BE2C (cell line): Measurements from ENCODE around the gene GALNT6.

Source experiments
- DNase-seq: peaks from one replicate; pipeline ENCODE4 v3.0.0-alpha.2; 2020
- H3K27me3 ChIP-seq: fragments of 250-450 bp; sonication (Bioruptor Pico); 2 replicates; pipeline ENCODE4 v1.5.1; 2020; ENCODE audit warnings: mild to moderate bottlenecking
- H3K36me3 ChIP-seq: fragments of 250-450 bp; sonication (Bioruptor Pico); 2 replicates; pipeline ENCODE4 v1.5.1; 2020; ENCODE audit warnings: mild to moderate bottlenecking
- H3K4me1 ChIP-seq: fragments of 250-450 bp; sonication (Bioruptor Pico); 2 replicates; pipeline ENCODE4 v1.5.1; 2020
- H3K4me3 ChIP-seq: 2 replicates; pipeline ENCODE4 v1.5.1; 2011; ENCODE audit warnings: low read depth, low read length
- H3K9me3 ChIP-seq: fragments of 250-450 bp; sonication (Bioruptor Pico); 2 replicates; pipeline ENCODE4 v1.5.1; 2020
- TF ChIP-seq, protein P1 (sequence below): IDR thresholded peaks from 2 replicates; pipeline ENCODE4 v1.5.1; 2012; ENCODE audit warnings: mild to moderate bottlenecking, low read depth, low read length

GALNT6 gene

DNA sequence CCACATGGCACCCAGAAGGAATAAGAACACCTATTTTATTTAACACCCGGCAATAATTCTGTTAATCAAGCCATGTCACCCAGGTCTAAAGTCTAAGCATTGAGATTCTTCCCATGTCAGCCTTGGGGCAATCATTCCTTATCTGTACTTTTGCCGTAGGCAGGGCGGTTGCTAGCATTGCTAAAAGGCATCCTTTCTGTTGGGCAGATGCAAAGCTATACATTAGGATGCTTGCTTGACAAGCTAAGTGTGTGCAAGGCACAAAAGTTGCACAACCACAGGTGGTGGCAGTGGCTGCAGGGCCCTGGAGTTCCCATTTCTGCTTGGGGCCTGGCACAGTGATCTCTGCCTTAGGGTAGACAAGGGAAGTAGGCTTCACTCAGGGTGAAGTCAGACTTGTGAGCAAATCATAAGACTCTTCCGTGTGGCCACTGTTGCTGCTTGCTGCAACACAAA is 12.5 kb upstream of the GALNT6 start:
- DNase-seq, result no peak
- Histone ChIP-seq H3K36me3 (no peaks in the 10 kb centered on the region), H3K4me1 (peaks cover 48% of the 10 kb centered on the region), H3K9me3 (no peaks in the 10 kb centered on the region; the same call in 1 of the 2 replicates), H3K4me3 (no peak overlapping the region), H3K27me3 (no peaks in the 10 kb centered on the region)
- TF ChIP-seq, protein P1, sequence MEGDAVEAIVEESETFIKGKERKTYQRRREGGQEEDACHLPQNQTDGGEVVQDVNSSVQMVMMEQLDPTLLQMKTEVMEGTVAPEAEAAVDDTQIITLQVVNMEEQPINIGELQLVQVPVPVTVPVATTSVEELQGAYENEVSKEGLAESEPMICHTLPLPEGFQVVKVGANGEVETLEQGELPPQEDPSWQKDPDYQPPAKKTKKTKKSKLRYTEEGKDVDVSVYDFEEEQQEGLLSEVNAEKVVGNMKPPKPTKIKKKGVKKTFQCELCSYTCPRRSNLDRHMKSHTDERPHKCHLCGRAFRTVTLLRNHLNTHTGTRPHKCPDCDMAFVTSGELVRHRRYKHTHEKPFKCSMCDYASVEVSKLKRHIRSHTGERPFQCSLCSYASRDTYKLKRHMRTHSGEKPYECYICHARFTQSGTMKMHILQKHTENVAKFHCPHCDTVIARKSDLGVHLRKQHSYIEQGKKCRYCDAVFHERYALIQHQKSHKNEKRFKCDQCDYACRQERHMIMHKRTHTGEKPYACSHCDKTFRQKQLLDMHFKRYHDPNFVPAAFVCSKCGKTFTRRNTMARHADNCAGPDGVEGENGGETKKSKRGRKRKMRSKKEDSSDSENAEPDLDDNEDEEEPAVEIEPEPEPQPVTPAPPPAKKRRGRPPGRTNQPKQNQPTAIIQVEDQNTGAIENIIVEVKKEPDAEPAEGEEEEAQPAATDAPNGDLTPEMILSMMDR, result no peak

DNA sequence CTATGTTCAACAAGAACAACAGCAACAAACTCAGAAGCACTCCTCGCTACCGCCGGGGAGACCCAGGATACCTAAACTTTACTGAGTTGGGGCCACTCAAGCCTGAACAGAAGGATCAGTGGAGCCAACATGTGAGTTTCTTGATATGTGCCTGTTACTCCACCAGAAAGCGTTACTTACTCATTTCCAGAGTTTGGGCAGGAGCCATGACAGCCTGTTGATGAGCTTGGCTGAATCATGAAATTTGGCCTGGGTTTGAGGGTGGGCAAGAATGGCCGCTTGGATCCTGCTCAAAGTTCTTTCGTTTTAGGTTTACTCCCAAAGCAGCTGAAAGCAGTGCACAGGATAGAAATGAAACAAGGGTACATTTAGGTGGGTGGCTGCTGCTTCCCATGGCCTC is 12.0 kb upstream of the GALNT6 start:
- Histone ChIP-seq H3K9me3 (no peaks in the 10 kb centered on the region; the same call in 1 of the 2 replicates), H3K4me1 (peaks cover 44% of the 10 kb centered on the region), H3K36me3 (no peaks in the 10 kb centered on the region), H3K4me3 (no peak overlapping the region), H3K27me3 (no peaks in the 10 kb centered on the region)
- TF ChIP-seq, protein P1, result no peak
- no peak for DNase-seq

DNA sequence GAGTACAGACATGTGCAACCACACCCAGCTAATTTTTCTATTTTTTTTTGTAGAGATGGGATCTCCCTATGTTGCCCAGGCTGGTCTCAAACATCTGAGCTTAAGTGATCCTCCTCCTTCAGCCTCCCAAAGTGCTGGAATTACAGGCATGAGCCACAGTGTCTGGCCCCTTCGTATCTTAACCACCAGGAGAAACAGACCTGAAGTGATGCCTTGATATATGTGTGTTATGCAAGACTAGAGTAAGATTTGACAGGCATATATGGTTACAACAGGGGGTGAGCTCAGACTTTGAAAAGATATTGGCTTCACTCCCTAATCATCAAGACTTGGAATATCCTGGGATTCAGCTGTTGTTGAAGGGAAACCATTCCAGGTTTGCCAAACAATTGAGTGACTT is 10.7 kb upstream of the GALNT6 start:
- H3K27me3 ChIP-seq, result no peaks in the 10 kb centered on the region
- H3K9me3 ChIP-seq, result no peaks in the 10 kb centered on the region; the same call in 1 of the 2 replicates
- no peak for DNase-seq
- TF ChIP-seq, protein P1, result no peak
- H3K4me1 ChIP-seq, result peaks cover 34% of the 10 kb centered on the region
- H3K36me3 ChIP-seq, result no peaks in the 10 kb centered on the region
- no peak overlapping the region for H3K4me3 ChIP-seq

DNA sequence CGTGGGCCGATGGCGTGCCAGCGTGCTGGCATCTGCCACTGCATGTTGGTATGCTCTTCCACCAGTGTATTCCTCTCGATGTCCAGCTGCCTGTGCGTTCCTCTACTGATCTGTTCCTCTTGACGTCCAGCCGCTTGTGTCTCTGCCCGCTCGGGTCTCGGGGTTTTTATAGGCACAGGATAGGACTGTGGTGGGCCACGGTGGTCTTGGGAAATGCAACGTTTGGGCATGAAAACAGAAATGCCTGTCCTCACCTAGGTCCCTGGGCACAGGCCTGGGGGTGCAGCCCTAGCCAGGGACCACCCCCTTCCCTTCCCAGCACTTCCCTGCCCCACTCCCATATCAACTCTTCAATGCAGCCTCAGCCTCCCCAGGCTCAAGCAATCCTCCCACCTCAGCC is 10.3 kb upstream of the GALNT6 start:
- H3K4me1 ChIP-seq, result peaks cover 30% of the 10 kb centered on the region
- no peak for DNase-seq
- TF ChIP-seq, protein P1, result no peak
- H3K4me3 ChIP-seq, result no peak overlapping the region
- no peaks in the 10 kb centered on the region for H3K36me3 ChIP-seq
- H3K27me3 ChIP-seq, result no peaks in the 10 kb centered on the region
- no peaks in the 10 kb centered on the region; the same call in 1 of the 2 replicates for H3K9me3 ChIP-seq

DNA sequence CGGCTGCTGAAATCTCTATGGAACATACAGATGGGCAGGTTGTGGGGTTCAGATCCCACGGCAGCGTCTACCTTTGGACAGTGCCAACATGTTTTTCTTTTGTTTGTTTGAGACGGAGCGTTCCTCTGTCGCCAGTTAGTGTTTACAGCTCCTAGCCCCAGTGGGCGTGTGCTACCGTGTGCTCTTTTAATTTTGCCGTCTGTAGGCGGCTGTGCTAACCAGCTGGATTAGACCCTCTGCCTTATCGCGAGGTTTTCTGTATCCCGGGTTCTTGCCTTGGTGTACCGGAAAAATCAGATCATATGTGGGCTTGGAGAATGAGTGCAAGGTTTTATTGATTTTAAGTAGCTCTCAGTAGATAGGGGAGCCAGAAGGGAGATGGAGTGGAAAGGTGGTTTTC is 9.8 kb upstream of the GALNT6 start:
- H3K27me3 ChIP-seq, result no peaks in the 10 kb centered on the region
- H3K4me1 ChIP-seq, result peaks cover 28% of the 10 kb centered on the region
- TF ChIP-seq, protein P1, result no peak
- no peak for DNase-seq
- no peak overlapping the region for H3K4me3 ChIP-seq
- H3K36me3 ChIP-seq, result no peaks in the 10 kb centered on the region
- H3K9me3 ChIP-seq, result no peaks in the 10 kb centered on the region; the same call in none of the 2 replicates

DNA sequence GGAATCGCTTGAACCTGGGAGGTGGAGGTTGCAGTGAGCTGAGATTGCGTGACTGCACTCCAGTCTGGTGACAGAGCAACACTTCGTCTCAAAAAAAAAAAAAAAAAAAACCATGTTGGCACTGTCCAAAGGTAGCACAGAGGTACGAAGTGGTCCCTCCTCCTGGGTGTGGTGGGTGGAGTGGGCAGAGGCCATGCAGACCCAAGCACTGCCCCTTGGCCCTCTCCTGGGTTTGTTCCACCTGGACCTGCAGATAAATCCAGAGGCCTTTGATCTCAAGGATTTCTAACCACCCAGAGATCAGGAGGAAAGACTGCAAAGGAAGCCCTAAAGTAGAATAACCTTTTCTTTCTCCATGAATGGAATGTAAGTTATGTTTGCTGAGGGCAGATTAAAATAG is 8.7 kb upstream of the GALNT6 start:
- H3K9me3 ChIP-seq, result no peaks in the 10 kb centered on the region; the same call in none of the 2 replicates
- DNase-seq, result no peak
- no peaks in the 10 kb centered on the region for H3K27me3 ChIP-seq
- no peak overlapping the region for H3K4me3 ChIP-seq
- peaks cover 28% of the 10 kb centered on the region for H3K4me1 ChIP-seq
- no peaks in the 10 kb centered on the region for H3K36me3 ChIP-seq
- TF ChIP-seq, protein P1, result no peak
